ENCODE results near the gene PEX14.

Gene PEX14

GRCh38 chr1:10637400-10637799 lies 162.7 kb downstream of the PEX14 start:
- no peak for DNase-seq

- DNase-seq, result no peak
Measured at GRCh38 chr1:10637834-10638558, 163.2 kb downstream of the PEX14 start.

DNA sequence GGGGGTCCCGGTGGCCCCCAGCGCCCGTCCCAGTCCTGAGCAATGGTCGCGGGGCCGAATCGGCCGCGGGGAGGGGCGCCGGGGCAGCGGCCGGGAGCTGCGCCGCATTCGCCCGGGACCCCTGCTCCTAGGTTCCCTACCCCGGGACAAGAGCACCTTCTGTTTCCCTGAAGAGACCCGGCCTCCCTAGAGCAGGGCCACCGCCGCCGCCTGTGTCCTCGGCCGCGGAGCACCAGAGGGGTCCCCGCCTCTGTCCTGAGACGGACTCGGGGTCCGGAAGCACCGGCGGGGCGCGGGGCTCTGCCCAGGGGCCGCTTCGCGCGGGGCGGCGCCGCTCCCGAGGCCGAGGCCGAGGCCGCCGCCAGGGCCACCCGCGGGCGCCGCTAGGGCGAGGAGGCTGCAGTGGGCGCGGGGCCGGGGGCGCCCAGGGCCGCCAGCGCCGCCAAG lies 163.8 kb downstream of the PEX14 start:
- DNase-seq, result no peak

- no peak for DNase-seq
Measured at GRCh38 chr1:10639011-10639774, 164.4 kb downstream of the PEX14 start.

DNA sequence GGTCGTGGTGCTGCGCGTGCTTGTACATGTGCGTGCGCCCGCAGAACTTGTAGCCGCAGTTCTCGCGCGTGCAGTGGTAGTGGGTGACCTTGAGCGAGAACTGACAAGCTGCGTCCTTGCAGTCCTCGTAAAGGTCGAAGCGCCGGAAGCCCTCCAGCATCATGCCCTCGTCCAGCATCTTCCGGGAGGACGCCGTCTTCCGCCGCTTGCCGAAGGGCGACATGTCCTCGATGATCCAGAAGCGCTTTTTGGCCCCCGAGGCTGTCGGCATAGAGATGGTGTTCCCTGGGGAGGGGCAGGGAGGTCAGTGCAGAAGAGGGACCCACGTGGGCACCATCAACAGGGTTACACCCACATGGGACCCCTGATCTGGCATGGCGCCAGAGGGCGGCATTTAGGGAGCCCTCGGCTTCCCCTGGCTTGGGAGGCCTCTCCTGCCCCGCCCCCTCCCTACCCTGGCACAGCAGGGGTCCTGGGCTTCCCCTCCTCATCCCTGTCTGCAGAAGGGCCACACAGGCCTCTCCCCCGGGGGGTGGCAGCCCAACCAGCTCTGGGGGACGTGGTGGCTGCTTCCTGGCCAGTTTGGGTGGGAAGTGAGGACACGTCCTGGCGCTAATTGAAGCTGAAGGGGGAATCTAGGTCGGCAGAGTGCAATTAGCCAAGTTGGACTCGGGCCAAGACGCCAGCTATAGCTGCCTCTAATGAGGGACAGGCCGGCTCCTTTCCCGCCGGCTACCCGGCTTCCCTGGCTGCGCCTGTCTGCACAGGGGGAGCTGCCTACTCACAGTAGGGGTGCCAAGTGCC lies 165.2 kb downstream of the PEX14 start:
- no peak for DNase-seq

GRCh38 chr1:10640843-10641553 lies 166.2 kb downstream of the PEX14 start:
- DNase-seq, result no peak

DNA sequence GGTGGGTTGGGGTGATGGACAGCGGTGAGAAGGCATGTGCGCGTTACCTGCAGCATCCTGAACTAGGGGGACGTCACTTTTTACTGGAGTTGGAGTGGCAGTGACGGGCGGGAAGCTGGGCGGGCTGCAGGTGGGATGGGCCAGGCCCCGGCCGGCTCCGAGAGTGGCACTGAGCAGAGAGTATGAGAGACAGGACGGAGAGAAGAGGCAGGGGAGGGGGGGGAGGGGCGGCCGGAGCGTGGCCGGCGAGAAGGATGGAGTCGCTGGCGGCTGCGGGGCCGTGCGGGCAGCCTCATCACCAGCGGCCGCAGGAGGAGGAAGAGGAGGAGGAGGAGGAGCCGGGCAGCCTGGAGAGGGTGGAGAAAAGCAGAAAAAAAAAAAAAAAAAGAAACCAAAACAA lies 167.2 kb downstream of the PEX14 start:
- DNase-seq, result no peak

DNA sequence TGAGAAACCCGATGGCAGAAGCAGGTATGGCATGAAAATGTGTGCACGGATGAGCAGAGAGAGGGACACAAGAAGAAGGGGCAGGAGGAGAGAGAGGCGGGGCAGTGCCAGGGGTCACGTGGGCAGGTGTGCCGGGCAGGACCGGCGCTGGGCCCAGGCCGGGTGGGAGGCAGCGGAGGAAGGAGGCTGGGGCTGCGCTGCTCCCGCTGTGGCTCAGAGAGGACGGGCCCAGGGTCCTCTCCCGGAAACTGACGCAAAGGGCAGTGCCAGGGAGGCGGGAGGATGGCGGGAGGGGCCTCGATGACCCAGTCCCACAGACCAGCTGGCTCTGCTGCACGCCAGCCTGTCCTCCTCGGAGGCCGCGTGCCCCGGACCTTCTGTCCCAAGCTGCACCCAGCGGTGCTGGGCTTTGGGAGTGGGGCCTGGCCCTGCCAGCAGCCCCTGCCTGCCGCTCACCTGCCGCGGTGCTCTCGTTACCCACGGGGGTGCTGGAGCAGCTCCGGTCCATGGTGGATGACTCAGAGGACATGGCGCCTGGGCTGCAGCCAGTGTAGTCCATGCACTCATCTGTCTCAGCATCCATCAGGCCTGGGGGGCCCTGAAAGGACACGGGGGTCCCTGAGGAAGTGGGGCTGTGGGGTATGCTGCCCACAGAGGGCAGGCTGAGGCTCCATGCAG lies 167.8 kb downstream of the PEX14 start:
- DNase-seq, result no peak

DNA sequence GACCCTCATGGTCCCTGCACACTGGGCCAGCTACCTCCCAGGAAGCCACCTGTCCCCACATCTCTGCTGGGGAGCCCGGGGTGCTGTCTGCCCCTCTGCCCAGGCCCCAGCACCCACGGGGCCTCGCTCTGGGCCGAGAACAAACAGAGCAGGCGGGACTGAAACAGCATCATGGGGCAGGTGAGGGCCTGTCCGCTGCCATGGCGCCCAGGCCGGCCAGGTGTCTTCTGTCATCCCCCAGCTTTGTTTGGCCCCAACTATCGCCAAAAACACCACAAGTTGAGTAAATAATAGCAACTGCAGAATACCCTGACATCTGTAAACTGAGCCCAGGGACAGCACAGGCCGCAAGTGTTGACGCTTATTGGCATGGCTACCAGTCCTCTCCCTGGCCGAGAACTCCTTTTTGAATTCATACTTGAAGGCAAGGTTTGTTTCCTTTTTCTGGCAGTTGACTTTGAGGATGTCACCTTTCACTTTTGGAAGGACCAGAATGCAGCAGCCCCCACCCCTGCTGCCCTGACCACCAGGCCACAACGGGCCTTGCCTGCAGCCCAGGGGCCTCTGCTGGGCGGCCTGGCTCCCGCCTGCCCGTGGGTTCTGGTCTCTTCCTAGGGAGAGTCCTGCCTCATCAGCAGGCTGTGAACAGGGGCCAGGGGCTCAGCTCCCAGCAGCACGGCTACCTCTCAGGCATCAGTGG lies 169.0 kb downstream of the PEX14 start:
- DNase-seq, result no peak

DNA sequence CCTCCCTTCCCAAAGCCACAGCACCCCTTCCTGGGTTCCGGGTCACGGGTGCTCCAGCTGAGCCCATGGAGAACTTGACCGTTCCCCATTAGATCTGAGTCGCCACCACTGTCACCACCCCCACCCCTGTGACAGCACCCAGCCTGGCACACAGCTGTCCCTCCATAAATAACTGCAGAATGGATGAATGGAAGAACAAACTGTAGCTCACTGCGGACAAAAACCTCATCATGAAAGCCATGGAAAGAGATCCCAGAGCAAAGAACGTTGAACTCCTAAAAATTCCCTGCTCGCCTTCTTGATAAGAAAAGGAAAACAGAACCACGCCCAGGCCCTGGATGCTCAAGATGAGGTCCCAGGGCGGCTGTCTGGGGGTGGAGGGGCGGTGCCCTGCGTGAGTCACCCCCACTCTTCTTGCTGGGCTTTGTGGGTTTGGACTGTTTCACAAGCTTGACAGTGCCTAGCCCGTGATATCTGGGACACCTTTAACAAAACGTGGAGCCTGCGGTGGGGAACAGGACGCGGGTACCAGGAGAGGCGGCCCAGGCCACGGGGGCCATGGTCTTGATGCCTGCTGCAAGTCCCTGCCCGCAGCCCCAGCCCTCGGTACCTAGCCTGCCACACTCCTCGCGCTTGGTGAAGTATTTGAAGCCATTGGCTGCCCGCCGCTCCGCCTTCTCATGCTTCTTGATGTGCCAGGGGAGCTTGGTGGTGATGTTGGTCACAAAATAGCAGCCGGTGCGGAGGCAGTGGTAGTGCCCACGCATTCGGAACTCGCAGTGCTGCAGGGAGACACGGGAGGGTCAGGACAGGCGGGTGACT lies 169.8 kb downstream of the PEX14 start:
- no peak for DNase-seq

- DNase-seq, result no peak
Measured at GRCh38 chr1:10646347-10646861, 171.7 kb downstream of the PEX14 start.

DNA sequence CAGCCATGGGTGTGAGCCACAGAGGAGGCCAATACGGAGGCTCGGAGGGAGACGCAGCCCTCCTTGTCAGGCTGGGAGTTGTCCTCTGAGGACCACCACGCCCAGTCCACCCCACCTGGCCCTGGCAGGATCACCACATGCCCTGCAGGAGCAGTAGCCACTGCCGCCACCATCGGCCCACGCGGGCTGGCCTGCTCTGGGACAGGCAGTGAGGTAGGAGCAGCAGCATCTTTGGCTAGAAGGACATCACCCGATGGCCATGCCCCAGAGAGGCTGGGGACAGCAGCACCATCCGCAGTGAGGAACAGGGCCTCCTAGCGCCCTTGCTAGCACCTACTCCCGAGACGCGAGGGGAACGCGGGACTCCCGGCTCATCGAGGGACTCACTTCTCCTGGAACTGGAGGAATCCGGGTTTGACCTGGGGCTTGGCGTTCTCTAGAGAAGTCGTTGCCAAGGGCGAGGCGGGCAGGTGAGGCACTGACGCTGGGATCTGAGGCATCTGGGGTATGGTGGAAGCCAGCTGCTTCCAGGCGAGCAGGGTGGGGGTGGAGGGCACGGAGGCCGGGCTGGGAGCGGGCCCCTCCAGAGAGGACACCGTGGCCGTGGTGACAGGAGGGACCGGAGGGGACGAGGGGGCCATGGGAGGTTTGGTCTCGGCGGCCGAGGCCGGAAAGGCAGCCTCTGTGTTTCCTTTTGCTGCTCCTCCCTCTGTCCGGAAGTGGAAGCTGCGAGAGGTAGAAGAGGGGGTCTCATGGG lies 172.8 kb downstream of the PEX14 start:
- no peak for DNase-seq

GRCh38 chr1:10648689-10649516 lies 174.2 kb downstream of the PEX14 start:
- no peak for DNase-seq

- no peak for DNase-seq
Measured at GRCh38 chr1:10649517-10650201, 174.9 kb downstream of the PEX14 start.

- no peak for DNase-seq
Measured at GRCh38 chr1:10650556-10651388, 176.0 kb downstream of the PEX14 start.

DNA sequence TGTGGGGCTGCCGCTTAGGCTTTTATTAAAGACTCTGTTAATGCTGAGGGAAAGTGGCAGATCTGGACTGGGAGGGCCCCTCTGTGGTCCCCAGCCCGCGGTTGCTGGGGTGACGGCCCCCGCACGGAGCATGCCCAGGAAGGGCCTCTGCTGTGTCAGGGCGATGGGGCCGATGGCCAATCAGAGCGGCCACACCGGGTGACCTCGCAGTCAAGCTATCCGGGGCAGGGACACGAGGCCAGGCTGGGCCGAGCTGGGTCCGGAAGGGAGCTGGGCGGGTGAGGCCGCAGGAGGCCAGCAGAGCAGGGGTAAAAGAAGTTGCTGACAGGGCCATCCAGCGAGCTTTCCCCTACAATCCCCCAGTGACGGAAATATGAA lies 176.6 kb downstream of the PEX14 start:
- DNase-seq, result no peak

DNA sequence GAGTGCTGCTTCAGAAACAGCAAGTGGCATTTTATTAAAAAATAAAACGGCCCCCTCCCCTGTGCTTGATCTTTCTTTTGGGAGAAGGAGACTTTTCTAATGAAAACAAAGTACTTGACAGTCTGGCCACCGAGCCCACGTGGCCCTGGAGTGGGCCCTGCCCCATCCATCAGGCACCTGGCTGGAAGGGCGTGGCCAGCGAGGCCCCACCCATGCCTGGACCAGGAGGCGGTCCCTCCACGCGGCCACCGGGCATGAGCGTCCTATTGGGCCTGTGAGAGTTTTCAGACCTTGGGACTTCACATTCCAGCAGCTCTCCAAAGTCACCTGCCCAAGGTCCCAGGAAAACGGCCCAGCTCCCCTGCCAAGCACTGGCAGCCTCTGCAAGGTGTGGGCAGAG lies 177.0 kb downstream of the PEX14 start:
- DNase-seq, result no peak

Measured in GF-D8 (cell line).